GM21619 (cell line): ENCODE data around the gene CPNE2.
"Not testable (repeated sequence)": the region's sequence is repeated elsewhere in the genome, so short reads cannot be mapped to it uniquely, and the experiment has no call there.

Source experiments
- ATAC-seq: cut with Tn5 transposase; IDR thresholded peaks from one replicate; pipeline ENCODE4 v1.9.1; 2021; ENCODE audit not compliant: unreplicated experiment

Gene CPNE2

DNA sequence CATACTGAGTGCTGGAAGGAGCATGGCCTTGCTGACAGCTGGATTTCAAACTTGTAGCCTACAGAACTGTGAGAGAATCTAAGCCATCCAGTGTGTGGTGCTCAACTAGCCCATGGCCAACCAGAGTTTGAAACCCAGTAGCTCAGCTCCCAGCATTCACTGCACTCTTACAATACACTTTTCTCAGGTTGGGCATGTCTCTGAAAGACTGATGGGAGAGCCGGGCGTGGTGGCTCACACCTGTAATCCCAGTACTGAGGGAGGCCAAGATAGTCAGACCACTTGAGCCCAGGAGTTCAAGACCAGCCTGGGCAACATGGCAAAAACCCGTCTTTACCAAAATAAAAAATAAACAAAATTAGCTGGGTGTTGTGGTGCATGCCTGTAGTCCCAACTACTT lies 3.8 kb downstream of the CPNE2 start:
- ATAC-seq, result no peak

- no peak for ATAC-seq
Observed at GRCh38 chr16:57096793-57097192, 4.4 kb downstream of the CPNE2 start.

DNA sequence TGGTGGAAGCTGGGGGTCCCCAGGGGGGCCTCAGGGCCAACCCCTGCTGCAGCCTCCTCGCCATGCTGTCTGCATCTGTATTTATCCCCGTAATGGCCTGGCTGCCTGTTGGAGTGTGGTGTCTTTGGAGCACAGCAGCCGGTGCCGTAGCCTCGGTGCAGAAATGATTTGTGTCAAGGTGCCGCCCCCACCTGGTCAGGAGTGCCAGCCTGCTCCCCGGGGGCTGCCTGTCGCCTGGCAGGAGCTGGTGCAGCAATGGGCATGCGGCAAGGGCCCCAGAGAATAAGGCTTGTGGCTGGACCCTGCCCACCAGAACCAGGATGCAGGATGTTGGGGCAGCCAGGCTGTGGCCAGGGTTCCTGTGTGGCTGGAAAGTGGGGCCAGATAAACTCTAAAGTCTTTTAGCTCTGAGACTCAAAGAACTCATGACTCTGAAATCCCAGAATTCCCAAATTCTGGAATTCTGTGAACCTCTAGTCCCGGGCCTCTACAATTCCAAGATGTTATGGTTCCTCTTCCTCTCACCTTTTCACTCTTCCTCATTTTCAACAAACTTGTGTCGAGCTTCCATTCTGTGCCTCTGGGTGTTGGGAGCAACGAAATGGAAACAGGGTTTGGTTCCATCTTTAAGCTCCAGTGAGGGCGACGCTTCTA lies 5.9 kb downstream of the CPNE2 start:
- no peak for ATAC-seq

GRCh38 chr16:57099965-57100364 lies 7.6 kb downstream of the CPNE2 start:
- ATAC-seq, result not testable (repeated sequence)

DNA sequence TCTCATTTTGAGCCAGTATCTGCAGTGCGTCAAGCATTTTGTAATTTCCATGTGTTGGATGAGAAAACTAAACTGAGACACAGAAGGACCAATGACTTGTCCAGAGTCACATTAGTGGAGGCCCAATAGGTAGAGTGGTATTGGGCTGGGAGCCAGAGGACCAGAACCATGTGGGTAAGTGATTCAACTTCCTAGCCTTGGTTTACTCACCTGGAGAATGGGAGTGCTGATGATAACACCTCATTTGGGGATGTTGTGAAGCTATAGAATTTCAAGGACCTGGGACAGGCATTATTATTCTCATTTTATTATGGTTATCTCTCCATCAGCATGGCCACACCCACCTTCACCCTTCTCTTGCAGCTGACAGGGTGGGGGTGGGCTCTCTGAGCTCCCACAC lies 8.1 kb downstream of the CPNE2 start:
- ATAC-seq, result no peak

DNA sequence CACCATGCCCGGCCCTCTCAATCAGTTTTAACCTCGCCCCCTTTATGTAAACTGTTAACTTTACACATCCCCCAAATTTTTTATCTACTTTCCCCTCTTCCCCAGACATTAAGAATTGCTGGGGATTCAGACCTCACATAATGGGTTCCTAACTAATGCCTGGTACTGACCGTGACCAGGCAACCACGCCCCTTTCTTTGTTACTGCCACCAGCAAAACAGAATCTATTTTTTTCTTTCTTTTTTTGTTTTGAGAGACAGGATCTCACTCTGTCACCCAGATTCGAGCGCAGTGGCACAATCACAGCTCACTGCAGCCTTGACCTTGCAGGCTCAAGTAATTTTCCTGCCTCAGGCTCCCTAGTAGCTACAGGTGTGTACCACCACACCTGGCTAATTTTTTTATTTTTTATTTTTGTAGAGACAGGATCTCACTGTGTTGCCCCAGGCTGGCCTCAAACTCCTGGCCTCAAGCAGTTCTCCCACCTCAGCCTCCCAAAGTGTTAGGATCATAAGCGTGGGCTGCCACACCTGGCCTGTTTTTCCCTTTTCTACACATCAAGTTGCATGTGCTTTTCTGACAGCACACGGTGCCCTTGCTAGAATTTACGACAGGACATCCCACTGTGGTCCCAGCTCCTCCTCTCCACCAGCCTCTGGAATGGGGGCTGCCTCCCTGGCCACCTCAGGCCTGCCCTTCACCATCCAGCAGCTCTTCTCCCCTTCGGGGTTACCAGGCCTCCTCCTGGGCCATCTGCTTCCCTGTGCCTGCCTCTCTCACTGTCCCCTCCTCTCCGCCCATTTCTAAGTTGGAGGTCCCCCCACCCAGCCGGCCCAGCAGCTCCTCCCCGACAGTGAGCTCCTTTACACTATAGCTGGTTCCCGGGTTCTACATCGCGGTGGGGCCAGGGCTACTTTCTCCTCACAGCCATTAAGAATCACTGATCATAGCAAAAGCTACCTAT lies 10.8 kb downstream of the CPNE2 start:
- ATAC-seq, result no peak

- ATAC-seq, result no peak
Observed at GRCh38 chr16:57104706-57105105, 12.3 kb downstream of the CPNE2 start.

DNA sequence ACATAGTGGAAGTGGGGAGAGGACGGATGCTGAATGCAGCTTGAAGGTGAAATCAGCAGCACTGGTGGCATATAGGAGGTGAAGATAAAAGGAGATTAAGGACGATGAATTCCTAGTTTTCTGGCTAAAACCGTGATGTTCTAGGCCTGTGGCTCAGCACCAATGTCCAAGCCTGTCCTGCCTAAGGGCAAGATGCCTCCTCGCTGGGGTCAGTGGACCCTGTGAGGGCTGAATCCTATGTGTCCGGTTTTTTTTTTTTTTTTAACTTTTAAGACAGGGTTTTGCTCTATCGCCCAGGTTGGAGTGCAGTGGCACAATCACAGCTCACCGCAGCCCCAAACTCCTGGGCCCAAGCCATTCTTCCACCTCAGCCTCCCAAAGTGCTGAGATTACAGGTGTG lies 12.8 kb downstream of the CPNE2 start:
- no peak for ATAC-seq

DNA sequence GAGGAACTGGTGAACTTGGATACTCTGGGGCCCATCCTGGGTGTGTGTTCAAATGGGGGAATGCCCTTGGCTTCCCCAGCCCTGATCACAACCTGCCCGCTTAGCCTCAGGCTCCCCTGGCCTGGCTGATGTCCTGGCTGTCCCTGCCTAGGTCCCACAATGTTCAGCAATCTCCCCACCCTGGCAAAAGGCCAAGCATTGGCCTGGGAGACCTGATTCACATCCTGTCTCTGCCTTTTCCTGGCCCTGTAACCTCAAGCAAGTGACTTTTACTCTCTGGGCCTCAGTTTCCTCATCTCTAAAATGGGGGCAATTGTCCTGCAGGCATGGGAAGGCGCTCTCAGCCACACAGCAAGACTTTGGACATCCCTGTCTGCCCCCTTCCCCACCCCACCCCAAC lies 14.4 kb downstream of the CPNE2 start:
- no peak for ATAC-seq

DNA sequence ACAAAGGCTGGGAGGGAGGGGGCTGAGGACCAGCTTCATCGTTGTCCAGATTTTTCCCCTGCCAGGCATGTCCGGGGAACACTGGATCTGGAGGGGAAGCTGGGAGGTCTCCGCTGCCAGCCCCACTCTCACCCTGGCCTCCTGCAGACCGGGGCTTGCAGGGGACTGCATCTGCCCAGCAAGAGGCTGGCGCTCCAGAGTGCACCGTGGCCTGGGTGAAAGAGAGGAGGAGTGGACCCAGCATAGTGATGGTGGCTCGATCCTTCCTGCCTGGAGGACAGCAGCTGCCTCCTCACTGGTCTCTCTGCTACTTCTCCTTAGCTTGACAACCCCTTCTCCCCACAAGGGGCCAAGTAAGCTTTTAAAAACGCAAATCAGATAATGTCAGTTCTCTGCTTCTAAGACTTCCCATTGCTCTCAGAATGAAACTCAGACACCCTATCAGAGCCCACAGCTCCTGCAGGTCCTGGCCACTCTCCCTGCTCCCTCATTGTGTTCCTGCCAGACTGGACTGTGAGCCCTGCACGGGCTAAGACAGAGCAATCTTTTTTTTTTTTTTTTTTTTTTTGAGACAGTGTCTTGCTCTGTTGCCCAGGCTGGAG lies 15.0 kb downstream of the CPNE2 start:
- ATAC-seq, result no peak

- ATAC-seq, result no peak
Observed at GRCh38 chr16:57108432-57108831, 16.0 kb downstream of the CPNE2 start.

GRCh38 chr16:57109259-57110105 lies 17.1 kb downstream of the CPNE2 start:
- ATAC-seq, result not testable (repeated sequence)

DNA sequence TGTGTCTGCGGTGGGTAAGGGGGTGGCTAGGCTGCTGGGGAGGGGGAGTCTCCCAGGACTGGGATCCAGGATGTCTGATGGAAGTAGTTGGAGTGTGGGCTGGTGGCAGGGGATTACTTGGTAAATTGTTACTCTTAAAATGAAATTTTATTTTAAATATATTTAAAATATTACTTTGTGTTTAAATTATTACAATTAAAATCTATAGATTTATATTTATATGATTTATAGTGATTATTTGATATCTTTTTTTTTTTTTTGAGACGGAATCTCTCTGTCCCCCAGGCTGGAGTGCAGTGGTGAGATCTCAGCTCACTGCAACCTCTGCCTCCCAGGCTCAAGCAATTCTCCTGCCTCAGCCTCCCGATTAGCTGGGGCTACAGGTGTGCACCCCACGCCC lies 18.6 kb downstream of the CPNE2 start:
- no peak for ATAC-seq

- ATAC-seq, result no peak
Observed at GRCh38 chr16:57111420-57111819, 19.0 kb downstream of the CPNE2 start.

- ATAC-seq, result no peak
Observed at GRCh38 chr16:57112403-57113041, 20.1 kb downstream of the CPNE2 start.

- no peak for ATAC-seq
Observed at GRCh38 chr16:57113042-57113453, 20.7 kb downstream of the CPNE2 start.

GRCh38 chr16:57113664-57114063 lies 21.3 kb downstream of the CPNE2 start:
- ATAC-seq, result no peak

DNA sequence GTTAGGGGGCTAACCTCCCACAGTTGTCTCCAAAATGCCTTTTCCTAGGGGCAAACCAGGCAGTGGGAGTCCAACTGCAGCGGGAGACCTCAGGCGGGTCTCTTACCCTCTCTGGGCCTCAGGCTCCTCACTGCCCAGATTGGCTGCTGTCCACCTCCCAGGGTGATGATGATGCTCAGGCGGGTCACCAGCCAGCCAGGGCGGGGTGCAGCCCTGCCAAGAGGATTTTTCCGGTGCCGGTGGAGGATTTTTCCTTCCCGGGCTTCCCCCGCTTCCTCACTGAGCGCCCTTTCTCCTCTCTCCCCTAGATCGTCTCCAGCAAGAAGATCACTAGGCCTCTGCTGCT lies 22.8 kb downstream of the CPNE2 start:
- no peak for ATAC-seq

DNA sequence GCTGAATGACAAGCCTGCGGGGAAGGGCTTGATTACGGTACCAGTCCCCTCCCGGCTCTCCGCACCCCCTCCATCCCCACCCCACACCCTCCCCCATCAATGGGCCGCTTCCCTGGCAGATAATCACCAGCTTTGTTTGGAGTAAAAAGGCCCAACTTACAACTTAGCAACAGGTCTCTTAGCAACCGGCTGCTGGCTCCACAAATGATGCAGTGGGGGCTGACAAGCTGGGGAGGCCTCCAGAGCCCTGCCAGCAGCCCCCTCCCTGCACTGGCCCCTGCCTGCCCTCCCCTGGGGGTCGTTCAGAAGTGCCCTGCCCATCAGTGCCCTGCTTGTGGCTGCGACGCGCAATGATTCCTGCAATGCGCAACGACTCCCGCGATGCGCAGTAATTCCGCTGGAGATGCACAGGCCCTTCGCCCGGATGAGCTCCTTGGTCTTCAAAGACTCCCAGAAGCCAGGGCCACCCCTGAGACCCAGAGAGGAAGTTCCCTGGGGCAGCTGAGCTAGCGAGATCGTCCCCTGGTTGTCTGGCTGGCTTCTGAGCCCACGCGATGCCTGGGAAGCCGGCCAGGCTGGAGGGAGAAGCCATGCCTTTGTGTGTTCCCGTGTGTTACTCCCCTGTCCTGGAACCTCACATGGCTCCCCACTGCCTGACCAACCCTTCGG lies 23.3 kb downstream of the CPNE2 start:
- no peak for ATAC-seq

GRCh38 chr16:57118461-57119084 lies 26.2 kb downstream of the CPNE2 start:
- ATAC-seq, result no peak
